Measurements from ENCODE around the gene MEIOC.

The MEIOC gene

DNA sequence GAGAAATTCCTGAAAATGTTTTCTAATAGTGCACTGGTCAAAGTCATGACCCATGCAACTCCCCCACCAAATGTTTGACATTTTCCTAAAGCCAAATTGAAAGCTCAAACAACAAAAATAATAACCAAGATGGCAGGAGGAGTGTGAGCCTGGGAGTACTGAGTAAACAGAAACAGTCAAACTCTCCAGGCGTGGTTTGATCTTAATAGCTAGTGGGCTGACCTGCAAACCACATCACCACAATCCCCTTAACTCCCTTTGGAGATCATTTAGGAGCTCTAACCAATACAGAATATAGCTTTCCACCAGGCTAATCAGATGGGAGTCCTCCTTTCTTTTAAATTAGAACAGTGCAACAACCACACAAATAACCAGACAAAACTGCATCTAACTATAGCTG, 19.2 kb upstream of the MEIOC start:
- peak overlapping the region in 2 of 11 experiments; percentile 5 to 34; a peak in 2 of 22 replicates for H3K9ac ChIP-seq
- no peak overlapping the region for H3K4me3 ChIP-seq
- no peaks in the 10 kb centered on the region for H3K36me3 ChIP-seq
- H3K4me2 ChIP-seq: no peak overlapping the region
- H3K9me3 ChIP-seq (replicated peaks in 1 of 11): no peaks in the 10 kb centered on the region
- no peak overlapping the region for H3K27ac ChIP-seq
- TF ChIP-seq Cebpa-rat (IDR thresholded peaks at IDR 0.05): no peak
- H3K4me1 ChIP-seq: no peaks in the 10 kb centered on the region
- no peaks in the 10 kb centered on the region for H4K20me1 ChIP-seq
- no peaks in the 10 kb centered on the region for H3K27me3 ChIP-seq

DNA sequence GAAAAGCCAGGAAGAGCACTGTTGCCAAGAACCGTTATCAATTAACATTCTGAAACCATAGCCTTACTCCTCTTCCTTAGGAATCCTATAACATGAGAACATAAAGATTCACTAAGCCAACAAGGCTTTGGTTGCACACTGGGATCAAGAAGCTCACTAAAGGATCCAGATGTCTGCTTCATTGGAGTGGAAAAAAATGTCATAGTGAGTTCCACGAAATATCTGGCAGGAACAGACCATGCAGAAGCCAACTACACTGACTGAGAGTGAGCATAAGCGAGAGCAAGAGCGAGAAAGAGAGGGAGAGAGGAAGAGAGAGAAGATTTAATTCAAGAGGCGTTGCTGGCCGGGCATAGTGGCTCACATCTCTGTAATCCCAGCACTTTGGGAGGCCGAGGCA, 13.4 kb upstream of the MEIOC start:
- Histone ChIP-seq H3K4me1 (peaks cover 0 to 7% (median 0%) of the 10 kb centered on the region in 10 experiments; a peak in 2 of 20 replicates), H3K27ac (no peak overlapping the region), H3K4me2 (no peak overlapping the region), H3K36me3 (no peaks in the 10 kb centered on the region), H4K20me1 (no peaks in the 10 kb centered on the region), H3K4me3 (no peak overlapping the region), H3K9me3 (replicated peaks in 1 of 11) (no peaks in the 10 kb centered on the region), H3K9ac (no peak overlapping the region), H3K27me3 (no peaks in the 10 kb centered on the region)
- TF ChIP-seq Cebpa-rat (IDR thresholded peaks at IDR 0.05): no peak

DNA sequence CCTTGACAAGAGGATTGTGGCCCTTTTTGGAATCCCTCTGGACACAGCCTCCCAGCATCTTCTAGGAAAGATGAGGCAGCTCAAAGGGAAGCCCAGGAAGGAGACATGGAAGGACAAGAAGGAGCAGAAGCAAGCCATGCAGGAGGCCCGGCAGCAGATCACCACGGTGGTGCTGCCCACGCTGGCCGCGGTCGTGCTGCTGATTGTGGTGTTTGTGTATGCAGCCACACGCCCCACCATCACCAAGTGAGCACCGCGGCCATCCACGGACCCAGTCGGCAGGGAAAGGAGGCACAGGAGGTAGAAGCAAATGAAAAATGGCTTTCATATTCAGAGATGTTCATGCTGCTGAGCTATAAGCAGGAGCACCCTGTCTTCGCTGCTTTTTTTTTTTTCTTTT, 10.9 kb upstream of the MEIOC start:
- H3K4me2 ChIP-seq: no peak overlapping the region
- no peaks in the 10 kb centered on the region for H3K36me3 ChIP-seq
- H3K9me3 ChIP-seq (replicated peaks in 1 of 11): no peaks in the 10 kb centered on the region
- no peak overlapping the region for H3K27ac ChIP-seq
- H3K9ac ChIP-seq: no peak overlapping the region
- peaks cover 0 to 7% (median 0%) of the 10 kb centered on the region in 10 experiments; a peak in 2 of 20 replicates for H3K4me1 ChIP-seq
- TF ChIP-seq Cebpa-rat (IDR thresholded peaks at IDR 0.05): no peak
- no peaks in the 10 kb centered on the region for H4K20me1 ChIP-seq
- no peak overlapping the region for H3K4me3 ChIP-seq
- no peaks in the 10 kb centered on the region for H3K27me3 ChIP-seq

DNA sequence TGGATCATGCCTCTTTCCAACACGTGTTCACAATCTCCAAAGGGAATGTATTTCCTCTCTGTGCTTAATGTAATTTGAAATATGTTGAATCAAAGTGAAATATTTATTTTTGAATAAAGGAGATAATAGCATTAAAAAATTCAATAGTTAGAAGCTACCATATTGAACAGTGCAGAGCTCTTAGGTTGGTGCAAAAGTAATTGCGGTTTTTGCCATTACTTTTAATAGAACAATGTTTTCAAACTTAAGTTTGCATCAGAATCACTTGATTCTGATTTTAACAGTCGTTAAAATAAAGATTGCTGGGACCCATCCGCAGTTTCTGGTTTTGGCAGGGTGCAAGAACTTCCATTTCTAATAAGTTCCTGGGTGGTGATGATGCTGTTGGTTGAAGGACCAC, 10.0 kb upstream of the MEIOC start:
- no peak overlapping the region for H3K27ac ChIP-seq
- H3K36me3 ChIP-seq: no peaks in the 10 kb centered on the region
- H3K9me3 ChIP-seq (replicated peaks in 1 of 11): no peaks in the 10 kb centered on the region
- no peaks in the 10 kb centered on the region for H3K27me3 ChIP-seq
- H3K4me1 ChIP-seq: peaks cover 0 to 7% (median 0%) of the 10 kb centered on the region in 10 experiments; a peak in 2 of 20 replicates
- no peak overlapping the region for H3K4me3 ChIP-seq
- TF ChIP-seq Cebpa-rat (IDR thresholded peaks at IDR 0.05): no peak
- no peak overlapping the region for H3K9ac ChIP-seq
- H3K4me2 ChIP-seq: no peak overlapping the region
- H4K20me1 ChIP-seq: no peaks in the 10 kb centered on the region

GRCh38 chr17:44647736-44648135, 8.5 kb upstream of the MEIOC start:
- H3K36me3 ChIP-seq: no peaks in the 10 kb centered on the region
- H3K9ac ChIP-seq: no peak overlapping the region
- no peak overlapping the region for H3K27ac ChIP-seq
- H4K20me1 ChIP-seq: no peaks in the 10 kb centered on the region
- TF ChIP-seq Cebpa-rat (IDR thresholded peaks at IDR 0.05): no peak
- H3K4me3 ChIP-seq: no peak overlapping the region
- H3K27me3 ChIP-seq: no peaks in the 10 kb centered on the region
- no peaks in the 10 kb centered on the region for H3K9me3 ChIP-seq (replicated peaks in 1 of 11)
- no peak overlapping the region for H3K4me2 ChIP-seq
- H3K4me1 ChIP-seq: 0 out of 20 replicates have a peak, but pooled peaks cover 0 to under 1% (median 0%) of the 10 kb centered on the region in 10 experiments

DNA sequence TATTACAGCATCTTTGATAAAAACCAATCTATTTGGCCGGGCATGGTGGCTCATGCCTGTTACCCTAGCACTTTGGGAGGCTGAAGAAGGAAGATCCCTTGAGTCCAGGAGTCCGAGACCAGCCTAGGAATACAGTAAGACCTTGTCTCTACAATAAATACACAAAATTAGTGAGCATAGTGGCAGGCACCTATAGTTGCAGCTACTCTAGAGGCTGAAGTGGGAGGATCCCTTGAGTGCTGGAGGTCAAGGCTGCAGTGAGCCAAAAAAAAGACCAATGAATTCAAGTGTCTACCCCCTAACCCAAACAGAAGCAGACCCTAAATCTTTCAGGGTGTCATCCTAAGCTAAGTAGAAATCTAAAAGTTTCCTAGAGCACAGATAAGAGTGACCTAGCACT, 7.3 kb upstream of the MEIOC start:
- Histone ChIP-seq H3K9me3 (replicated peaks in 1 of 11) (no peaks in the 10 kb centered on the region), H4K20me1 (no peaks in the 10 kb centered on the region), H3K36me3 (no peaks in the 10 kb centered on the region), H3K4me3 (no peak overlapping the region), H3K4me1 (no peaks in the 10 kb centered on the region), H3K9ac (no peak overlapping the region), H3K27ac (no peak overlapping the region), H3K4me2 (no peak overlapping the region), H3K27me3 (no peaks in the 10 kb centered on the region)
- no peak for TF ChIP-seq Cebpa-rat (IDR thresholded peaks at IDR 0.05)

GRCh38 chr17:44651228-44651627, 5.0 kb upstream of the MEIOC start:
- H3K36me3 ChIP-seq: no peaks in the 10 kb centered on the region
- no peak overlapping the region for H3K4me3 ChIP-seq
- H3K4me2 ChIP-seq: no peak overlapping the region
- TF ChIP-seq Cebpa-rat (IDR thresholded peaks at IDR 0.05): no peak
- H3K9ac ChIP-seq: no peak overlapping the region
- H3K4me1 ChIP-seq: no peaks in the 10 kb centered on the region
- no peaks in the 10 kb centered on the region for H3K27me3 ChIP-seq
- peaks cover 0 to 8% (median 8%) of the 10 kb centered on the region in 11 experiments; a peak in 13 of 22 replicates for H3K9me3 ChIP-seq (replicated peaks in 1 of 11)
- H3K27ac ChIP-seq: no peak overlapping the region
- H4K20me1 ChIP-seq: no peaks in the 10 kb centered on the region

DNA sequence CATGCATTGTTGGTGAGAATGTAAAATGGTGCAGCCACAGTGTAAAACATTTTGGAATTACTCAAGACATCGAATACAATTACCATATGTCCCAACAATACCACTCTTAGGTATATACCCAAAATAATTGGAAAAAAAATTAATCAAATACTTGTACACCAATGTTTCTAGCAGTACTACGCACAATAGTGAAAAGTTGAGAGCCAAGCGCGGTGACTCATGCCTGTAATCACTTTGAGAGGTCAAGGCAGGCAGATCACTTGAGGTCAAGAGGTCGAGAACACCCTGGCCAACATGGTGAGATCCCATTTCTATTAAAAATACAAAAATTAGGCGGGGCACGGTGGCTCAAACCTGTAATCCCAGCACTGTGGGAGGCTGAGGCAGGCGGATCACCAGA, 3.5 kb upstream of the MEIOC start:
- no peak overlapping the region for H3K9ac ChIP-seq
- H3K27ac ChIP-seq: no peak overlapping the region
- no peaks in the 10 kb centered on the region for H4K20me1 ChIP-seq
- no peaks in the 10 kb centered on the region for H3K4me1 ChIP-seq
- peaks cover 0 to 17% (median 10%) of the 10 kb centered on the region in 11 experiments; a peak in 14 of 22 replicates for H3K9me3 ChIP-seq (replicated peaks in 1 of 11)
- TF ChIP-seq Cebpa-rat (IDR thresholded peaks at IDR 0.05): no peak
- H3K4me2 ChIP-seq: no peak overlapping the region
- H3K36me3 ChIP-seq: no peaks in the 10 kb centered on the region
- no peaks in the 10 kb centered on the region for H3K27me3 ChIP-seq
- H3K4me3 ChIP-seq: no peak overlapping the region

- Histone ChIP-seq H3K4me3 (no peak overlapping the region), H3K4me2 (no peak overlapping the region), H3K9me3 (replicated peaks in 1 of 11) (peaks cover 0 to 17% (median 10%) of the 10 kb centered on the region in 11 experiments; a peak in 14 of 22 replicates), H3K27me3 (no peaks in the 10 kb centered on the region), H3K36me3 (no peaks in the 10 kb centered on the region), H3K27ac (no peak overlapping the region), H3K9ac (no peak overlapping the region), H4K20me1 (no peaks in the 10 kb centered on the region), H3K4me1 (no peaks in the 10 kb centered on the region)
- TF ChIP-seq Cebpa-rat (IDR thresholded peaks at IDR 0.05): no peak
Measured at GRCh38 chr17:44653384-44653783, 2.9 kb upstream of the MEIOC start.

- no peak overlapping the region for H3K9ac ChIP-seq
- H3K9me3 ChIP-seq (replicated peaks in 1 of 11): peaks cover 0 to 17% (median 10%) of the 10 kb centered on the region in 11 experiments; a peak in 14 of 22 replicates
- no peak overlapping the region for H3K4me2 ChIP-seq
- H3K27me3 ChIP-seq: no peaks in the 10 kb centered on the region
- no peak for TF ChIP-seq Cebpa-rat (IDR thresholded peaks at IDR 0.05)
- no peaks in the 10 kb centered on the region for H4K20me1 ChIP-seq
- no peaks in the 10 kb centered on the region for H3K4me1 ChIP-seq
- no peak overlapping the region for H3K4me3 ChIP-seq
- H3K36me3 ChIP-seq: no peaks in the 10 kb centered on the region
- H3K27ac ChIP-seq: no peak overlapping the region
Measured at GRCh38 chr17:44653954-44654353, 2.3 kb upstream of the MEIOC start.
